ENCODE results near the gene RHBDD1.

Gene RHBDD1

DNA sequence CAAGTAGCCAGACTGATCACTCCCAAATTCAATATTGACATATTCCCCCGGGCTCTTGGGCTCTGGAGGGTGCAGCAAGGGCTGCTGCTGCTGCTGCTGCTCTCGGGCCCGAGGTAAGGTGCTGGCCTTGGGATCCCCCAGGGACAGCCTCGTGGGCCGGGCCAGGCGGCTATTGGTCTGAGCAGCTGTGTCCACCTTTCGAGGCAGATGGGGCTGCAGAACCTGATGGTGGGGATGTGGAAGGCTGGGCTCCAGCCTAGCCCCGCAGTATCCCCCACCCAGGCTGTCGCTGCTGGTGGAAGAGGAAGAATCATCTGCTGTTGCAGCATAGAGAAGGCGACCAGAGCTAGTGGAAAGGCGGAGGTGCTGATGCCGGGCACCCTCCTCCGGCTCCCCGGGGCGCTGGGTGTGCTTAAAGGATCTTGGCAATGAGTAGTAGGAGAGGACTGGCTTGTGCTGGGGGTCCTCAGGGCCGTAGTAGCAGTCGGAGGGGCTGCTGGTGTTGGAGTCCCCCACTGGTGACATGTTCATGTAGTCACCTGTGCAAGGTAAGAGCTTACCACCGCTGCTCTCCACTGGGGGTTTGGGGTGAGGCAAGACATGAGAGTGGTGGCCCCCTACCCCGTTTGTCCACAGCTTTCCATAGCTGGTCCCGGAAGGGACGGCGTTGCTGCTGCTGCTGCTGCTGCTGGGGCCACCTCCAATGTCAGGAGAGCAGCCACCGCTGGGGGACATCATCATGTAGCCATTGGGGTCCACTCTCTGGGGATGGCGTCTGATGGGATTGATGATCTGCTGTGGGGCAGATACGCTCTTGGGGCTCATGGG, 39.6 kb upstream of the RHBDD1 start:
- no peak for DNase-seq (ENCODE audit: low read depth)
- H3K4me3 ChIP-seq (ENCODE audit: low read depth, low read length): no peak overlapping the region
- TF ChIP-seq, protein P1, sequence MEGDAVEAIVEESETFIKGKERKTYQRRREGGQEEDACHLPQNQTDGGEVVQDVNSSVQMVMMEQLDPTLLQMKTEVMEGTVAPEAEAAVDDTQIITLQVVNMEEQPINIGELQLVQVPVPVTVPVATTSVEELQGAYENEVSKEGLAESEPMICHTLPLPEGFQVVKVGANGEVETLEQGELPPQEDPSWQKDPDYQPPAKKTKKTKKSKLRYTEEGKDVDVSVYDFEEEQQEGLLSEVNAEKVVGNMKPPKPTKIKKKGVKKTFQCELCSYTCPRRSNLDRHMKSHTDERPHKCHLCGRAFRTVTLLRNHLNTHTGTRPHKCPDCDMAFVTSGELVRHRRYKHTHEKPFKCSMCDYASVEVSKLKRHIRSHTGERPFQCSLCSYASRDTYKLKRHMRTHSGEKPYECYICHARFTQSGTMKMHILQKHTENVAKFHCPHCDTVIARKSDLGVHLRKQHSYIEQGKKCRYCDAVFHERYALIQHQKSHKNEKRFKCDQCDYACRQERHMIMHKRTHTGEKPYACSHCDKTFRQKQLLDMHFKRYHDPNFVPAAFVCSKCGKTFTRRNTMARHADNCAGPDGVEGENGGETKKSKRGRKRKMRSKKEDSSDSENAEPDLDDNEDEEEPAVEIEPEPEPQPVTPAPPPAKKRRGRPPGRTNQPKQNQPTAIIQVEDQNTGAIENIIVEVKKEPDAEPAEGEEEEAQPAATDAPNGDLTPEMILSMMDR (IDR thresholded peaks at IDR 0.05; ENCODE audit: control insufficient read depth, extremely low read depth, insufficient read depth): no peak

DNA sequence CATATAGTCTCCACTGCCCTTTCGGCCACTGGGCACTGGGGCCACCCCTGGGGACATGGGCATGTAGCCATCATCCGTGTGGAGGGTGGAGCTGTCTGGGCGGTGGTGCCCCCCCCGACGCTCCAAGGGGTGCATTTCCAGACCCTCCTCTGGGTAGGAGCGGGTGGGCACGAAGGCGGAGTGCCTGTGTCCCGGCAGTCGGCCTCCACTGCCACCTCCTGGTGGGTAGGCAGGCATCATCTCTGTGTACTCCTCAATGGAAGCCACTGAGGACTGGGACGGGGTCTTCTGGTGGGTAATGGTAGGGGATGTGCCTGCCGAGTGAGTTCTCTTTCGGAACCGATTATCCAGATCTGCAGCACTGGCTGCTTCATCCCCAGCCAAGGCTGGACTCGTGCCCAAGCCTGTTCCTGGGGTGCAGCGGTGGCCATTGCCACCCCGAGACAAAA, 39.0 kb upstream of the RHBDD1 start:
- H3K4me3 ChIP-seq (ENCODE audit: low read depth, low read length): no peak overlapping the region
- DNase-seq (ENCODE audit: low read depth): no peak
- TF ChIP-seq, protein P1 (IDR thresholded peaks at IDR 0.05; ENCODE audit: control insufficient read depth, extremely low read depth, insufficient read depth): peak; percentile 9; the same call in 1 of the 2 replicates

DNA sequence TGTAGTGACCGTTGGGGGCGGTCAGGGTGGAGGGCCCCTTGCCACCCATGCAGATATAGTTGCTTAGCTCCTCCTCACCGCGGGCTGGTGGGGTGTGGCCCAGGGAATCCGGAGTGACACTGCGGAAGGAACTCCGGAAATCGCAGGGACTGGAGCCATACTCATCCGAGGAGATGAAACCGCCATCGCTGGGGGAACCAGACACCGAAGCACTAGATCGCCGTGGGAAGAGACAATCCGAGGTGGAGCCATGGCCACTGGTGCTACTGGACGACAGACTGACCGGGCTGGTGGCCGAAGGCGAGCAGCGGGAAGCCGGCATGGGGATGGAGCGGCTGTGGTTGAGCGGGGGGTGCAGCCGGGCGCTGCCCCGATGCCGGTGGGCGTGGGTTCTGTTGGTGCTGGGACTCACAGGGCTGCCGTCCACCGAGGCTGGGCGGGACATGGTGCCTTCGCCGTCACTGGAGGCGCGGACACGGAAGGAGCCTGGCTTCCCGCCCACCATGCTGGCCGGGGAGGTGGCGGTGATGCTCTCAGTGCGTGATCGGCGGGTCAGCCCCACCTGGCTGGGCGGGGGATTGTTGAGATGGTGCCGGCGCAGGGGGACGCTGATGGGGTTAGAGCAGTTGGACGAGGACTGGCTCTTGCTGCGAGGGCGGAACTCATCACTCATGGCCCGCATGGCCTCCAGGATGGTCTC, 38.4 kb upstream of the RHBDD1 start:
- H3K4me3 ChIP-seq (ENCODE audit: low read depth, low read length): no peak overlapping the region
- no peak for DNase-seq (ENCODE audit: low read depth)
- TF ChIP-seq, protein P1 (IDR thresholded peaks at IDR 0.05; ENCODE audit: control insufficient read depth, extremely low read depth, insufficient read depth): no peak

DNA sequence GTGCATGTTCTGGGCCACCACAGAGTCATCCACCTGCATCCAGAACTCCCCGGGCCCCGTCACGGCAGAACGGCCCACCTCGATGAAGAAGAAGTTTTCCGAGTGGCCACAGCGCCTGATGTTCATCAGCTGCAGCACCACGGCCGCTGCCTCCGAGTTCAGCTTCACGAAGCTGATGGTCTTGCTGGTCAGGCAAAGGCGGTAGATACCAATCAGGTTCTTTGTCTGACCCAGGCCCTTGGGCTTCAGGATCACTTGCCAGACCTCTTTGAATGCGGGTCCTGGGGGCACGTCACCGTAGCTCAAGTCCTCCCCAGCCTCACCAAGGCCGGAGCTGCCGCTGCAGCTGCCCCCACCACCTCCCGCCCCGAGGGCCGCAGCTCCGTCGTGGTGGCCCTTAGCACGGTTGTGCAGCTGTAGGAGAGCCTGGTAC, 37.8 kb upstream of the RHBDD1 start:
- TF ChIP-seq, protein P1 (IDR thresholded peaks at IDR 0.05; ENCODE audit: control insufficient read depth, extremely low read depth, insufficient read depth): no peak
- no peak overlapping the region for H3K4me3 ChIP-seq (ENCODE audit: low read depth, low read length)
- no peak for DNase-seq (ENCODE audit: low read depth)

DNA sequence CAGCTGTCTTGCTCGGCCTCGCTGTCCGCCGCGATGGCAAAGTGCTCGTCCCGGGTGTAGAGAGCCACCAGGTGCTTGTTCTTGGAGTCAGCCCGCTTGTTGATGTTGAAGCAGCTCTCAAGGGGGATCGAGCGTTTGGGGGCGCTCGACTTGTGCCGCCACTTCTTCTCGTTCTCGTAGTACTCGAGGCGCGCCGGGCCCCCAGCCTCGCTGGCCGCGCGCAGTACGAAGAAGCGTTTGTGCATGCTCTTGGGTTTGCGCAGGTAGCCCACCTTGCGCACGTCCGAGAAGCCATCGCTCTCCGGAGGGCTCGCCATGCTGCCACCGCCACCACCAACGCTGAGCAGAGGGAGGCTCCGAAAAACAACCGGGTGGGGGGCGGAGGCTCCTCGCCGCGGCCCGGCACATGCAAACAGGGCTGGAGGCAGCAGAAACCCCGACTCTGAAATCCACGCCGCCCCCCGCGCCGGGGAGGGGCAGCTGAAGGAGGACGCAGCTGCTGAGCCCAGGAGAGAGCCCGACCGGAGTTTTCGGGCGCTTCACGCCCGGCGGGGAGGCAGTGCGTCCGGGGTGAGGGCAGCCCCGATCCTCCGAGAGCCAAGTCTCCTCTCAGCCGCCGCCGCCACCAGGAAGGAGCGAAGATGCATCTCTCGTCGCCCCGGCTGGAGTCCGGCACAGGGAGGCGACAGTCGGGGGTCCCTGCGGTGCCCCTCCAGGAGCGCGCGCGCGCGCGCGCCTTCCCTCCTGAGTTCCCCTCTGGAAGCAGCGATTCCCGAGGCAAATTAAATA, 37.2 kb upstream of the RHBDD1 start:
- H3K4me3 ChIP-seq (ENCODE audit: low read depth, low read length): peak overlapping the region; percentile 60
- no peak for DNase-seq (ENCODE audit: low read depth)
- TF ChIP-seq, protein P1 (IDR thresholded peaks at IDR 0.05; ENCODE audit: control insufficient read depth, extremely low read depth, insufficient read depth): no peak

DNA sequence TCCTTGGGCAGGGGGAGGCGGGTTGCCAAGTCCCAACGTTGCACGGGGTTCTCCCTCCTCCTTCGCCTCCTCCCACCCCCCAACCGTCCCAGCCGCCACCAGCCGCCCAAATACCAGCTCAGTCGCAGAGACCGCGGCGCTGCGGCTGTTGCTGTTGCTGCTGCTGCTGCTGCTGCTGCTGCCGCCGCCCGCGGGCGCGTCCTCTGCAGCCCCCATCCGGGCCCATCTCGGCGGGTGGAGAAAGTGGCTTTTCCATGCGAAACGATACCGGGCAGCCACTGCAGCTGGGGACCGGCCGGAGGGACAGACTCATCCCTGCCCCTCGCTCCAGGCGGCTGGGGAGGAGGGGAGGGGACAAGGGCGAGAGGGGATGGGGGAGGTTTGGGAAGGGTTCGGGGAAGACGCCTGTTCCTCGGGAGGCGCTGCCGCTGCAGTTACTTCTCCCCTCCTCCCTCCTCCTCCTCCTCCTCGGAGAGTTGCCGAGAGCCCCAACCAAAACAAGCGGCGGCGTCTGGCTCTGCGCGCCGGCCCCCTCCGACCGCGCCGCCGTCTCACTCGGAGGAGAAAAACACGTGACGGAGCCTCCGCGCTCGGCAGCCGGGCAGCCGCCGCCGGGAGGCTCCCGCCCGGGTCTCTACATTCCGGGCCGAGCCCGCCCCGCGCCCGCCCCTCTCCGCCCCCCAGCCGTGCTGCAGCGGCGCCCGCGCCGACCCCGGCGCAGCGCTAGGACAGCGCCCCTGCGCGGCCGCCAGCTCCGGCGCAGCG, 36.5 kb upstream of the RHBDD1 start, which contains the start of gene IRS1:
TSS of gene IRS1 (minus strand) at position 610 of the 765 bp plus-strand sequence. CDS start 1,082 bp downstream, outside the sequence.
- peak within 1 kb of the TSS; percentile 60 for H3K4me3 ChIP-seq (ENCODE audit: low read depth, low read length)
- no peak for DNase-seq (ENCODE audit: low read depth)
- TF ChIP-seq, protein P1 (IDR thresholded peaks at IDR 0.05; ENCODE audit: control insufficient read depth, extremely low read depth, insufficient read depth): peak; percentile 54

All from LNCaP clone FGC (cell line).